LNCaP clone FGC (cell line): Measurements from ENCODE around the gene UBE3B.
"Not testable (repeated sequence)": the region's sequence is repeated elsewhere in the genome, so short reads cannot be mapped to it uniquely, and the experiment has no call there.

Experiments
- DNase-seq: peaks from one replicate; pipeline ENCODE4 v3.0.0-alpha.2; 2011; ENCODE audit warnings: low read depth
- H3K4me3 ChIP-seq: 2 replicates; pipeline ENCODE4 v1.5.1; 2011; ENCODE audit warnings: mild to moderate bottlenecking, low read depth, low read length, control low read depth
- CTCF ChIP-seq: IDR thresholded peaks from 2 replicates; pipeline ENCODE4 v1.5.1; 2012; ENCODE audit warnings: mild to moderate bottlenecking; ENCODE audit not compliant: control insufficient read depth, insufficient read depth; ENCODE audit errors: extremely low read depth

The UBE3B gene

GRCh38 chr12:109434582-109434981 is 42.9 kb upstream of the UBE3B start:
- no peak overlapping the region for H3K4me3 ChIP-seq
- TF ChIP-seq CTCF: no peak
- no peak for DNase-seq

- no peak for DNase-seq
- no peak overlapping the region for H3K4me3 ChIP-seq
- TF ChIP-seq CTCF: no peak
Measured at GRCh38 chr12:109435428-109436187, 41.8 kb upstream of the UBE3B start.

- TF ChIP-seq CTCF: no peak
- H3K4me3 ChIP-seq: no peak overlapping the region
- DNase-seq: no peak
Measured at GRCh38 chr12:109436188-109436560, 41.3 kb upstream of the UBE3B start.

GRCh38 chr12:109439181-109439580 is 38.3 kb upstream of the UBE3B start:
- TF ChIP-seq CTCF: no peak
- H3K4me3 ChIP-seq: no peak overlapping the region
- no peak for DNase-seq

GRCh38 chr12:109439951-109440350 is 37.5 kb upstream of the UBE3B start:
- not testable (repeated sequence) for H3K4me3 ChIP-seq, DNase-seq

GRCh38 chr12:109440851-109441490 is 36.5 kb upstream of the UBE3B start:
- no peak for TF ChIP-seq CTCF
- DNase-seq: no peak
- no peak overlapping the region for H3K4me3 ChIP-seq

- no peak for DNase-seq
- H3K4me3 ChIP-seq: no peak overlapping the region
- no peak for TF ChIP-seq CTCF
Measured at GRCh38 chr12:109443794-109444193, 33.6 kb upstream of the UBE3B start.
